SJCRH30 (cell line): ENCODE data around the gene TAF12. TPM values are rescaled to one million over a fixed set of nuclear protein-coding genes. Genes with fewer than 3 reads are reported as not detected.
"Not testable (repeated sequence)": the region's sequence is repeated elsewhere in the genome, so short reads cannot be mapped to it uniquely, and the experiment has no call there.

ENCODE experiments used
- DNase-seq, 2 experiments: peaks; one replicate each; pipeline ENCODE4 v3.0.0-alpha.2; 2015 to 2020
- H3K27ac ChIP-seq: fragments of 250-450 bp; sonication (Bioruptor Pico); 2 replicates; pipeline ENCODE4 v1.5.1; 2020; ENCODE audit warnings: mild to moderate bottlenecking, moderate library complexity
- H3K27me3 ChIP-seq: fragments of 250-450 bp; sonication (Bioruptor Pico); 2 replicates; pipeline ENCODE4 v1.5.1; 2020; ENCODE audit warnings: mild to moderate bottlenecking, moderate library complexity
- H3K36me3 ChIP-seq: fragments of 250-450 bp; sonication (Bioruptor Pico); 2 replicates; pipeline ENCODE4 v1.5.1; 2020; ENCODE audit warnings: mild to moderate bottlenecking, moderate library complexity
- H3K4me1 ChIP-seq: fragments of 250-450 bp; sonication (Bioruptor Pico); 2 replicates; pipeline ENCODE4 v1.5.1; 2020; ENCODE audit warnings: mild to moderate bottlenecking, moderate library complexity
- H3K4me3 ChIP-seq: fragments of 250-450 bp; sonication (Bioruptor Pico); 2 replicates; pipeline ENCODE4 v1.5.1; 2020; ENCODE audit warnings: mild to moderate bottlenecking, moderate library complexity
- H3K9me3 ChIP-seq: fragments of 250-450 bp; sonication (Bioruptor Pico); replicated peaks from 2 replicates; pipeline ENCODE4 v1.5.1; 2020; ENCODE audit warnings: mild to moderate bottlenecking, moderate library complexity
- total RNA-seq: library from RNA; depleted of rRNA; stranded (reverse); fragments of >200 nt; shearing (Covaris generic); gene quantifications from 2 replicates; pipeline ENCODE4 v1.2.3, GENCODE V29; 2014

TAF12 gene
- total RNA-seq, 1 experiment from 2014 or later, result 36.5 TPM

DNA sequence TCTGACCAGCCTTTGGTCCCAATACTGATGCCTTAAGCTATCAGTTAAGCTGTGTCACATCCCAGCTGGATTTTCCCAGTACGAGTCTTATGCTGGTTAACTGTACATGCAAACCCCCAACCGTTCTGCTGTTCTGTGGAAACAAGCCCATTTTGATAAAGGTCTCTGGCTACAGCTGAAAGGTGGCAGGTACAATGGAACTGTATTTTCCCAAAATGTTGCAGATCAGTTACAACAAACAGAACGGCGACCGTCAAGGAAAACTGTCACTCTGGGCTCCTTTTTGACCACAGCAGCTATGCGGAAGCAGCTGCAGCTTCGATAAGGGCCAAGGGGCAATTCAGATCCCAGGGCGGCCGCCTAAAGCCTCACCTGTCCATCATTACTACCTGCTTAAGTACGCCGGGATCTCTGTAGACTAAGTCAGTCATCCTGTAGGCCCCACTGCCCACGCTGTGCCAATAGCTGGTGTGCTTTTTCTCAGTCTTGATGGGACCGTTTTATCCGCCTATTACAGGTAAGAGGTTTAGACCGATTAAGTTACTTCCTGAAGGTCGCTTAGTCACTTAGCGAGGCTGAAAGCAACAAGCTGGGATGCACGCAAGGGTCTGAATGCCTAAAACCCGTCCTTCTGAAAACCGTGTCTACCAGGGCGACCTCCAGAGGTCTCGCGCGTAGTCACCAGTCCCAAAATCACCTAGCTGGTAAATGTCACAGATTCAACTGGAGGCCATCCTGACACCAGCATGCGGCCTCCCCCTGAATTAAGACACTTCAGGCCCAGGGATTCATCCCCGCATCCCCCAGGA is 61.9 kb downstream of the TAF12 start:
- DNase-seq, result peak in 1 of 2 experiments; percentile 58
- no peaks in the 10 kb centered on the region for H3K9me3 ChIP-seq
- peaks cover 43% of the 10 kb centered on the region for H3K36me3 ChIP-seq
- no peaks in the 10 kb centered on the region for H3K27me3 ChIP-seq
- peak overlapping the region; percentile 93 for H3K4me3 ChIP-seq
- peaks cover 6% of the 10 kb centered on the region for H3K4me1 ChIP-seq
- H3K27ac ChIP-seq, result peak overlapping the region; percentile 69

GRCh38 chr1:28579401-28579800 is 63.5 kb downstream of the TAF12 start:
- Histone ChIP-seq H3K4me3 (peak overlapping the region; percentile 6; the same call in 1 of the 2 replicates), H3K36me3 (peaks cover 43% of the 10 kb centered on the region), H3K27me3 (no peaks in the 10 kb centered on the region), H3K27ac (no peak overlapping the region), H3K4me1 (peaks cover 6% of the 10 kb centered on the region), H3K9me3 (no peaks in the 10 kb centered on the region)
- DNase-seq, result no peak

GRCh38 chr1:28578696-28579218 is 64.1 kb downstream of the TAF12 start:
- Histone ChIP-seq H3K4me3 (no peak overlapping the region), H3K27me3 (no peaks in the 10 kb centered on the region), H3K36me3 (peaks cover 47% of the 10 kb centered on the region), H3K4me1 (peaks cover 6% of the 10 kb centered on the region), H3K27ac (no peak overlapping the region), H3K9me3 (no peaks in the 10 kb centered on the region)
- DNase-seq, result no peak

DNA sequence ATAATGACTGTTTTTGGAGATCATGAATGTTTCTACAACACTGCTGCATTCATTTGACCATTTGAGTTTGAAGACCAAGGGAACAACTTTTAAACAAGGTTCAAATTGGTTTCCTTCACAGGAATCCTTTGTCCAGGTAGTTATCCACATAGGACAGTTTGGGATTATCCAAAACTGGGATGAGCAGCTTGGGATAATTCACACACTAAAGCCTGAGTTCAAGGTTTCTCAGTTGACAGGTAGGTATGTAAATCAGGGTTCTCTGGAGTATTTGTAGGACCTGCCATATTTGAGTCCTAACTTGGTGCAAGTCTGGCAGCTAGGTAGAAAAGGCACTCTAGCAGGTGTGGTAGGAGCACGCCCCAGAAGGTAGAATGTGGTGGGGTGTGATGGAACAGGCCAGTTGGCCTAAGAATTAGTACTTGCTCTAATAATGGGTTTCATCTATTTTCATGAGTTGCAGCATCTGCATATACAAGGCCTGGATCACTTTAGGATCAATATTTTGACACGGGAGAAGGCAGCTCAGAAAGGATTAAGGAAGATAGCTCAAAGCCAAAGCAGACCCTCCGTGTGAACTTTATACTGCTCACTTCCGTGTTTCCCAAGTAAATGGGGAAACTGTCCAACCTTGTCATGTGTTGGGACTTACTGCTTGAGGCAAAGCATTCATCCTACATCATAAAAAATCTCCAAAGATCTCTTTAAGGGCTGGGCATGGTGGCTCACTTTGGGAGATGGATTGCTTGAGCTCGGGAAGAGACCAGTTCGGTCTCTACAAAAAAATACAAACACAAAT is 64.9 kb downstream of the TAF12 start:
- no peak for DNase-seq
- Histone ChIP-seq H3K9me3 (no peaks in the 10 kb centered on the region), H3K4me1 (peaks cover 6% of the 10 kb centered on the region), H3K27me3 (no peaks in the 10 kb centered on the region), H3K36me3 (peaks cover 53% of the 10 kb centered on the region), H3K4me3 (no peak overlapping the region), H3K27ac (no peak overlapping the region)

DNA sequence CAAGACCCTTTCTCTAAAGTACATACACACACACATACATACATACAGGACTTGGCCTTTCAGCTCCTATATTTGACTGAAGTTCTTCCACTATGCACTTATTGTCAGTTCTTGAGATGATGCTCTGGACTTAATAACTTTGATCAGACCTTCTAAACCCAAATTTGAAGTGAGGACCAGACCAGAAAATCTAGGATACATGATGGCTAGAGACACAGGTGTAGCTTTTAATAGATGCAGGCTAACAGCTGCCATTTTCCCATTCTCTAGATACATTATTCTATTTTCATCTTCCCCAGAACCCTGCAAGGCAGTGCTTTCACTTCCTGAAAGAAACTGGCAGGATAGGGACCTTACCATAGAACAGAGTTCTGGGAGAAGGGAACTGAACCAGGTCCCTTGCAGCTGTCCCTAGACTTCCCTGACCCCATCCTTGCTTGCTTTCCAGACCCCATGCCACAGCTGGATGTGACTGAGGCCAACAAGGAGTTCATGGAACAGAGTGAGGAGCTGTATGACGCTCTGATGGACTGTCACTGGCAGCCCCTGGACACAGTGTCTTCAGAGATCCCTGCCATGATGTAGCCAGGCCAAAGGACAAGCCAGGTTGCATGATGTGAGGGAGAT is 65.7 kb downstream of the TAF12 start:
- peak in 1 of 2 experiments; percentile 49 for DNase-seq
- Histone ChIP-seq H3K27me3 (no peaks in the 10 kb centered on the region), H3K9me3 (no peaks in the 10 kb centered on the region), H3K36me3 (peaks cover 58% of the 10 kb centered on the region), H3K4me3 (no peak overlapping the region), H3K27ac (no peak overlapping the region), H3K4me1 (peaks cover 6% of the 10 kb centered on the region)

DNA sequence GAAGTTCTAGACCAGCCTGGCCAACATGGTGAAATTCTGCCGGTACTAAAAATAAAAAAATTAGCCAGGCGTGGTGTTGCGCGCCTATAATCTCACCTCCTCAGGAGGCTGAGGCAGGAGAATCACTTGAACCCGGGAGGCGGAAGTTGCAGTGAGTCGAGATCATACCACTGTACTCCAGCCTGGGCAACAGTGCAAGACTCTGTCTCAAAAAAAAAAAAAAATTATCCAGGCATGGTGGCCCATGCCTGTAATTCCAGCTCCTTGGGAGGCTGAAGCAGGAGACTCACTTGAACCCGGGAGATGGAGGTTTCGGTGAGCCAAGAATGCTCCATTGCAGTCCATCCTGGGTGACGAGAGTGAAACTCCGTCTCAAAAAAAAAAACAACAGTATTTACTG is 69.3 kb downstream of the TAF12 start:
- H3K4me1 ChIP-seq, result no peaks in the 10 kb centered on the region
- H3K4me3 ChIP-seq, result no peak overlapping the region
- DNase-seq, result no peak
- H3K36me3 ChIP-seq, result peaks cover 41% of the 10 kb centered on the region
- H3K27ac ChIP-seq, result no peak overlapping the region
- no peaks in the 10 kb centered on the region for H3K9me3 ChIP-seq
- H3K27me3 ChIP-seq, result no peaks in the 10 kb centered on the region

GRCh38 chr1:28572891-28573290 is 70.0 kb downstream of the TAF12 start:
- H3K27ac ChIP-seq, H3K4me1 ChIP-seq, DNase-seq, H3K9me3 ChIP-seq, H3K27me3 ChIP-seq, H3K4me3 ChIP-seq: not testable (repeated sequence)
- peaks cover 41% of the 10 kb centered on the region for H3K36me3 ChIP-seq

- H3K4me1 ChIP-seq, result no peaks in the 10 kb centered on the region
- H3K27me3 ChIP-seq, result no peaks in the 10 kb centered on the region
- H3K36me3 ChIP-seq, result peaks cover 40% of the 10 kb centered on the region
- H3K9me3 ChIP-seq, result no peaks in the 10 kb centered on the region
- no peak overlapping the region for H3K27ac ChIP-seq
- DNase-seq, result no peak
- no peak overlapping the region for H3K4me3 ChIP-seq
Measured at GRCh38 chr1:28571911-28572310, 71.0 kb downstream of the TAF12 start.

DNA sequence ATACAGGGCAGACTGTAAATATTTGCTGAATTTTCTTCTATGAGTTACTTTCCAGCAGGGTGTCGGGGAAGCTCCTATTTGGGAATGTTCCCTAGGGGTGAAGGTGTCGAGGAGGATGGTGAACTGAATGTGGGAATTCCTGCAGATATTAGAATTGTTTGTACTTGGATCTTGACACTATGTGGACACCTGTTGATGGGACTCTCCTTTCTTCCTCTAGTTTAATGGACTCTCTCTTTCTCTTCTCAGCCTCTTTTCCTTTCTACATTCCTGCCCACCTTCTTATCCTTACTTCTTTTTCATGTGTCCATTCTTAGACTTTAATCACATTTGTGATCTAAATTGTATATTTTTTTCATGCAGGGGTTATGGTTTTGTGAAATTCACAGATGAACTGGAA is 75.9 kb downstream of the TAF12 start:
- Histone ChIP-seq H3K4me1 (no peaks in the 10 kb centered on the region), H3K27me3 (no peaks in the 10 kb centered on the region), H3K36me3 (peaks cover 49% of the 10 kb centered on the region), H3K9me3 (no peaks in the 10 kb centered on the region), H3K27ac (no peak overlapping the region), H3K4me3 (no peak overlapping the region)
- no peak for DNase-seq

- no peaks in the 10 kb centered on the region for H3K9me3 ChIP-seq
- no peaks in the 10 kb centered on the region for H3K4me1 ChIP-seq
- H3K27me3 ChIP-seq, result no peaks in the 10 kb centered on the region
- no peak overlapping the region for H3K27ac ChIP-seq
- DNase-seq, result no peak
- H3K4me3 ChIP-seq, result no peak overlapping the region
- peaks cover 61% of the 10 kb centered on the region for H3K36me3 ChIP-seq
Measured at GRCh38 chr1:28565726-28566125, 77.1 kb downstream of the TAF12 start.

DNA sequence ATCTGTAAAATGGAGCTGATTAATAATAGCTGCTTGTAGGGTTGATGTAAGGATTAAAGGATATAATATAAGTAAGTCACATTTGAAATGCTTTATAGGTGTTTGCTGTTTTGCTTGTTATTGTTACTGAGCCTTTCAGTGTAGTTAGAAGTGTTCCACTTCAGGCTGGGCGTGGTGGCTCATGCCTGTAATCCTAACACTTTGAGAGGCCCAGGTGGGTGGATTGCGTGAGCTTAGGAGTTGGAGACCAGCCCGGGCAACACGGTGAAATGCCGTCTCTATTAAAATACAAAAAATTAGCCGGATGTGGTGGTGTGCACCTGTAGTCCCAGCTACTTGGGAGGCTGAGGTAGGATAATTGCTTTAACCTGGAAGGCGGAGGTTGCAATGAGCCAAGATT is 77.8 kb downstream of the TAF12 start:
- H3K4me3 ChIP-seq, result no peak overlapping the region
- no peak for DNase-seq
- peaks cover 66% of the 10 kb centered on the region for H3K36me3 ChIP-seq
- H3K4me1 ChIP-seq, result no peaks in the 10 kb centered on the region
- H3K9me3 ChIP-seq, result no peaks in the 10 kb centered on the region
- no peaks in the 10 kb centered on the region for H3K27me3 ChIP-seq
- H3K27ac ChIP-seq, result no peak overlapping the region

GRCh38 chr1:28564310-28564709 is 78.6 kb downstream of the TAF12 start:
- no peak for DNase-seq
- Histone ChIP-seq H3K36me3 (peaks cover 71% of the 10 kb centered on the region), H3K9me3 (no peaks in the 10 kb centered on the region), H3K4me3 (no peak overlapping the region), H3K27me3 (no peaks in the 10 kb centered on the region), H3K27ac (no peak overlapping the region), H3K4me1 (no peaks in the 10 kb centered on the region)

GRCh38 chr1:28560886-28561285 is 82.0 kb downstream of the TAF12 start:
- no peak for DNase-seq
- Histone ChIP-seq H3K36me3 (peaks cover 61% of the 10 kb centered on the region), H3K27ac (no peak overlapping the region), H3K9me3 (no peaks in the 10 kb centered on the region), H3K4me1 (no peaks in the 10 kb centered on the region), H3K27me3 (no peaks in the 10 kb centered on the region), H3K4me3 (no peak overlapping the region)
